Tibial nerve (tissue), 3 donors: ENCODE measurements around the gene OR51A4.

Experiments used
- POLR2A ChIP-seq, 2 donors: fragments of 450-650 bp; IDR thresholded peaks; one replicate each; pipeline ENCODE4 v1.6.1; 2017; ENCODE audit warnings: antibody characterized with exemption in 2 of 2, mild to moderate bottlenecking in 2 of 2, moderate library complexity in 2 of 2
- TF ChIP-seq, protein P1 (sequence below), 5 experiments: fragments of 200-600 bp in 3 of 5; fragments of 450-650 bp in 2 of 5; sonication (generic) in 3 of 5; IDR thresholded peaks; one replicate each; pipeline ENCODE4 v1.5.1; 2016 to 2019; ENCODE audit warnings: antibody characterized with exemption in 5 of 5, mild to moderate bottlenecking in 3 of 5, moderate library complexity in 2 of 5

- no peak for TF ChIP-seq POLR2A (IDR thresholded peaks at IDR 0.05)
- TF ChIP-seq, protein P1, sequence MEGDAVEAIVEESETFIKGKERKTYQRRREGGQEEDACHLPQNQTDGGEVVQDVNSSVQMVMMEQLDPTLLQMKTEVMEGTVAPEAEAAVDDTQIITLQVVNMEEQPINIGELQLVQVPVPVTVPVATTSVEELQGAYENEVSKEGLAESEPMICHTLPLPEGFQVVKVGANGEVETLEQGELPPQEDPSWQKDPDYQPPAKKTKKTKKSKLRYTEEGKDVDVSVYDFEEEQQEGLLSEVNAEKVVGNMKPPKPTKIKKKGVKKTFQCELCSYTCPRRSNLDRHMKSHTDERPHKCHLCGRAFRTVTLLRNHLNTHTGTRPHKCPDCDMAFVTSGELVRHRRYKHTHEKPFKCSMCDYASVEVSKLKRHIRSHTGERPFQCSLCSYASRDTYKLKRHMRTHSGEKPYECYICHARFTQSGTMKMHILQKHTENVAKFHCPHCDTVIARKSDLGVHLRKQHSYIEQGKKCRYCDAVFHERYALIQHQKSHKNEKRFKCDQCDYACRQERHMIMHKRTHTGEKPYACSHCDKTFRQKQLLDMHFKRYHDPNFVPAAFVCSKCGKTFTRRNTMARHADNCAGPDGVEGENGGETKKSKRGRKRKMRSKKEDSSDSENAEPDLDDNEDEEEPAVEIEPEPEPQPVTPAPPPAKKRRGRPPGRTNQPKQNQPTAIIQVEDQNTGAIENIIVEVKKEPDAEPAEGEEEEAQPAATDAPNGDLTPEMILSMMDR (IDR thresholded peaks at IDR 0.05) = no peak
Observed at GRCh38 chr11:4926608-4927007, 20.8 kb downstream of the OR51A4 start.
